Prostate gland (tissue), 2 donors: ENCODE results near the gene EIF2AK2. TPM values are rescaled to one million over a fixed set of nuclear protein-coding genes. Genes with fewer than 3 reads are reported as not detected.

Experiments used
- DNase-seq: peaks from one replicate; pipeline ENCODE4 v3.0.0-alpha.2; 2019; ENCODE audit warnings: low spot score
- H3K27ac ChIP-seq, 2 donors: fragments of 200-600 bp; sonication (generic); 2 replicates each; pipeline ENCODE4 v1.5.1; 2017 to 2019
- H3K27me3 ChIP-seq: fragments of 200-600 bp; sonication (generic); replicated peaks from 2 replicates; pipeline ENCODE4 v1.5.1; 2019; ENCODE audit not compliant: insufficient read depth
- H3K36me3 ChIP-seq, 2 donors: fragments of 200-600 bp; sonication (generic); 1 replicate in 1 of 2; 2 replicates in 1 of 2; pipeline versions ENCODE4 v1.5.1 to v1.8.1; 2017 to 2019
- H3K4me1 ChIP-seq: fragments of 200-600 bp; sonication (generic); replicated peaks from 2 replicates; pipeline ENCODE4 v1.5.1; 2019
- H3K4me3 ChIP-seq, 2 donors: fragments of 200-600 bp; sonication (generic); 2 replicates each; pipeline ENCODE4 v1.5.1; 2017 to 2019
- H3K9me3 ChIP-seq: fragments of 200-600 bp; sonication (generic); 2 replicates; pipeline ENCODE4 v1.5.1; 2017
- CTCF ChIP-seq, 4 experiments: fragments of 200-600 bp in 2 of 4; fragments of 450-650 bp in 2 of 4; sonication (generic) in 2 of 4; IDR thresholded peaks; 1 replicate in 3 of 4; 2 replicates in 1 of 4; pipeline ENCODE4 v1.5.1; 2016 to 2019; ENCODE audit warnings: antibody characterized with exemption in 4 of 4, mild to moderate bottlenecking in 2 of 4, moderate library complexity in 2 of 4
- POLR2A ChIP-seq: fragments of 450-650 bp; IDR thresholded peaks from one replicate; pipeline ENCODE4 v1.6.1; 2016; ENCODE audit warnings: antibody characterized with exemption, mild to moderate bottlenecking
- POLR2AphosphoS5 ChIP-seq: sonication (generic); formaldehyde crosslinking; IDR thresholded peaks from one replicate; pipeline ENCODE4 v1.6.1; 2017; ENCODE audit warnings: antibody characterized with exemption
- WGBS: methylation state at CpG from one replicate; pipeline ENCODE4 v1.1.5; 2018; 5-methylcytosine and 5-hydroxymethylcytosine counted together
- intact Hi-C: fragments of 100-400 bp; cut with DNase I; formaldehyde crosslinking; loops from one replicate; pipeline ENCODE4 v1.14.2; 2022
- total RNA-seq, 2 donors: library from RNA; depleted of rRNA; stranded (reverse); fragments of >200 nt; gene quantifications; one replicate each; pipeline ENCODE4 v1.1.0, GENCODE V29; 2016

The EIF2AK2 gene
- total RNA-seq, 2 donors from 2014 or later = 20.8 to 32.1 TPM

GRCh38 chr2:37110306-37111212 is 46.2 kb downstream of the EIF2AK2 start:
- no peak for TF ChIP-seq CTCF (IDR thresholded peaks at IDR 0.05)
- no peak for TF ChIP-seq POLR2AphosphoS5
- TF ChIP-seq POLR2A = no peak
- no peak for DNase-seq
- H3K27me3 ChIP-seq = no peaks in the 10 kb centered on the region
- H3K27ac ChIP-seq = no peak overlapping the region
- H3K9me3 ChIP-seq = no peaks in the 10 kb centered on the region
- H3K36me3 ChIP-seq = peaks cover 0 to 4% of the 10 kb centered on the region in 2 donors
- H3K4me1 ChIP-seq = no peaks in the 10 kb centered on the region
- intact Hi-C loops = no loop called here
- H3K4me3 ChIP-seq = no peak overlapping the region
- WGBS = 95% methylated on average over 4 of the region's 4 CpGs

GRCh38 chr2:37109523-37109922 is 47.3 kb downstream of the EIF2AK2 start:
- H3K27ac ChIP-seq = no peak overlapping the region
- 92% methylated on average over 4 of the region's 4 CpGs for WGBS
- H3K36me3 ChIP-seq = peaks cover 0 to 4% of the 10 kb centered on the region in 2 donors
- TF ChIP-seq POLR2A = no peak
- no peak for TF ChIP-seq CTCF (IDR thresholded peaks at IDR 0.05)
- TF ChIP-seq POLR2AphosphoS5 = no peak
- no peaks in the 10 kb centered on the region for H3K27me3 ChIP-seq
- no peaks in the 10 kb centered on the region for H3K9me3 ChIP-seq
- H3K4me1 ChIP-seq = no peaks in the 10 kb centered on the region
- DNase-seq = no peak
- H3K4me3 ChIP-seq = no peak overlapping the region
- intact Hi-C loops = no loop called here

DNA sequence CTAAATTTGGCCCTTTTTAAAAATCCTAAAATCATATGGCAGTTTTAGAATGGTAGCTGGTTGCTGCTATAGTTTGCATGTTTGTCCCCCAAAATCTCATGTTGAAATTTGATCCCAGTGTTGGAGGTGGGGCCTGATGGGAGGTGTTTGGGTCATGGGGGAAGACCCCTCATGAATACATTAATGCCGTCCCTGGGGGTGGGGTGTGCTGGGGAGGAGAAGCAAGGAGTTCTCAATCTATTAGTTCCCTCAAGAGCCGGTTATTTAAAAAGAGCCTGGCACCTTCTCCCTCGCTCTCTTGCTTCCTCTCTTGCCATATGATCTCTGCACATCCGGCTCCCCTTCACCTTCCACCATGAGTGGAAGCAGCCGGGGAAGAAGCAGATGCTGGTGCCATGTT is 51.6 kb downstream of the EIF2AK2 start:
- 79% methylated on average over 5 of the region's 5 CpGs for WGBS
- no peak overlapping the region for H3K27ac ChIP-seq
- TF ChIP-seq POLR2A (no peak), CTCF (IDR thresholded peaks at IDR 0.05) (no peak), POLR2AphosphoS5 (no peak)
- H3K9me3 ChIP-seq = no peaks in the 10 kb centered on the region
- H3K4me3 ChIP-seq = no peak overlapping the region
- H3K36me3 ChIP-seq = peaks cover 0 to 4% of the 10 kb centered on the region in 2 donors
- no peak for DNase-seq
- intact Hi-C loops = no loop called here
- no peaks in the 10 kb centered on the region for H3K27me3 ChIP-seq
- H3K4me1 ChIP-seq = no peaks in the 10 kb centered on the region

DNA sequence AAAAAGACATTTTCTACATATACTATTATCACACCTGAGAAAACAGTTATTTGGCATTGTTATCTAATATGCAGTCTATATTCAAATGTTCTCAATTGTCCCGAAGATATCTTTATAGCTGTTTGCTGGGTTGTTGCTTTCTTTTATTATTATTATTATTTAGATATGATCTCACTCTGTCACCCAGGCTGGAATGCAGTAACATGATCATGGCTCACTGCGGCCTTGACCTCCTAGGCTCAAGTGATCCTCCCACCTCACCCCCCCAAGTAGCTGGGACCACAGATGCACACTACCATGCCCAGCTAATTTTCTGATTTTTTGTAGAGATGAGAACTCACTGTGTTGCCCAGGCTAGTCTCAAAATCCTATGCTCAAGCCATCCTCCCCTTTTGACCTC is 52.6 kb downstream of the EIF2AK2 start:
- H3K27ac ChIP-seq = no peak overlapping the region
- H3K4me1 ChIP-seq = no peaks in the 10 kb centered on the region
- H3K4me3 ChIP-seq = no peak overlapping the region
- 96% methylated on average over 2 of the region's 2 CpGs for WGBS
- no peaks in the 10 kb centered on the region for H3K9me3 ChIP-seq
- no peak for TF ChIP-seq POLR2AphosphoS5
- TF ChIP-seq POLR2A = no peak
- TF ChIP-seq CTCF (IDR thresholded peaks at IDR 0.05) = no peak
- peaks cover 0 to 4% of the 10 kb centered on the region in 2 donors for H3K36me3 ChIP-seq
- intact Hi-C loops = no loop called here
- no peak for DNase-seq
- H3K27me3 ChIP-seq = no peaks in the 10 kb centered on the region

DNA sequence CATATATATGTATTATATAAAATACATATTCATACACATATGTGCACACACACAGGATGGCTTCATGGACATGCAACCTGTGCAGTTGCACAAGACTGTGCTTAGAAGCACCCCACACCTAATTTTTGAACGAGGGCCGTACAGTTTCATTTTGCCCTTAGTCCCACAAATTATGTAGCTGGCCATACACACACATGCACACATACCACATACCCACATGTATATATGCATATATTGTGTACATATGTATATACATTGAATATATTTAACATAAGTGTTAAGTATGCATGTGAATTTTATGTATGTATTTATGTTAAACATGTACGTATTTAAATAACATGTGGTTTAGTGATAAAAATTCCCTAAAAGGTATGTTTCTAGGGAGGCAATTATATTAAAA is 54.2 kb downstream of the EIF2AK2 start:
- intact Hi-C loops = no loop called here
- H3K27ac ChIP-seq = no peak overlapping the region
- no peaks in the 10 kb centered on the region for H3K4me1 ChIP-seq
- H3K36me3 ChIP-seq = peaks cover 0 to 3% of the 10 kb centered on the region in 2 donors
- no peaks in the 10 kb centered on the region for H3K9me3 ChIP-seq
- no peak for TF ChIP-seq POLR2A
- TF ChIP-seq CTCF (IDR thresholded peaks at IDR 0.05) = no peak
- no peak for TF ChIP-seq POLR2AphosphoS5
- WGBS = 93% methylated on average over 3 of the region's 3 CpGs
- no peak for DNase-seq
- no peak overlapping the region for H3K4me3 ChIP-seq
- no peaks in the 10 kb centered on the region for H3K27me3 ChIP-seq
